Measurements from ENCODE around the gene CDC42BPG. TPM values are rescaled to one million over a fixed set of nuclear protein-coding genes. Genes with fewer than 3 reads are reported as not detected.
A peak's percentile ranks its signal among the peaks of the same experiment; 100 is the strongest.

Gene CDC42BPG
- total and polyA plus RNA-seq, 9 of the 15 experiments (the other 6 are each of a cell fraction or from before 2014, with no cell fraction given): 0.04 to 8.8 (median 2.1) TPM

DNA sequence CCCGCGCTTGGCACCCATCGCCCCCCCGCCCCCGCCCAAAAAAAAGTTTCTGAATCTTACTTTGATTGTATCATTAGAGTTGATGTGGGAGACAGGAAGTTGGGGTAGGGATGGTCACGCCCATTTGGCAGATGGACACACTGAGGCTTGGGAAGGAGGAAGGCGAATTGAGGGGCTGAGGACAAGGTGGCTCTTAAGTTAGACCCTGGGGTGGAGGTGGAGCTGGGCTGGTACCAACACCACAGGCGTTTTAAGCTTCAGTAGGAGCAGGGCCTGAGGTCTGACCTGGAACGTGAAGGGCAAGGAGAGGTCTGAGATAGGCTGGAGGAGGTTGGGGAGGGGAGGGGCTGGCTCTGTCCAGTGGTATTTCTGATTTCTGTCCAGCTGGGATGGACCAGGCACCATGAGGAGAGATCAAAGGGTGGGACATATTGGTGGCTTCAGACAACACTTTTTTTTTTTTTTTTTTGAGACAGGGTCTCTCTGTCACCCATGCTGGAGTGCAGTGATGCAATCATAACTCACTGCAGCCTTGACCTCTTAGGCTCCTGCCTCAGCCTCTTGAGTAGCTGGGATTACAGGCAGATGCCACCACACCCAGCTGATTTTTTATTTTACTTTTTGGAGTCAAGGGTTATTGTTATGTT is 799 bp upstream of the CDC42BPG start (continued):
- TF ChIP-seq, protein P1, sequence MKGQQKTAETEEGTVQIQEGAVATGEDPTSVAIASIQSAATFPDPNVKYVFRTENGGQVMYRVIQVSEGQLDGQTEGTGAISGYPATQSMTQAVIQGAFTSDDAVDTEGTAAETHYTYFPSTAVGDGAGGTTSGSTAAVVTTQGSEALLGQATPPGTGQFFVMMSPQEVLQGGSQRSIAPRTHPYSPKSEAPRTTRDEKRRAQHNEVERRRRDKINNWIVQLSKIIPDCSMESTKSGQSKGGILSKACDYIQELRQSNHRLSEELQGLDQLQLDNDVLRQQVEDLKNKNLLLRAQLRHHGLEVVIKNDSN (CRISPR knock-in tag; IDR thresholded peaks at IDR 0.05): no peak
- TF ChIP-seq BHLHE40 (IDR thresholded peaks at IDR 0.05; ENCODE audit: low read length) (0 out of 2 replicates have a peak, but pooled peaks have one; percentile 1), DPF2 (IDR thresholded peaks at IDR 0.05) (peak; percentile 78), NFRKB (IDR thresholded peaks at IDR 0.05; ENCODE audit: low read depth) (0 out of 2 replicates have a peak, but pooled peaks have one; percentile 9), EGR1 (conservative IDR thresholded peaks at IDR 0.05) (no peak), HDGF (IDR thresholded peaks at IDR 0.05) (peak; percentile 100), HDAC6 (IDR thresholded peaks at IDR 0.05; ENCODE audit: low read depth, low read length) (no peak), CEBPG (CRISPR knock-in tag; IDR thresholded peaks at IDR 0.05) (peak; percentile 85), CEBPG (tag; conservative IDR thresholded peaks at IDR 0.05 in 1 of 2, IDR thresholded peaks at IDR 0.05 in 1 of 2) (peak in 1 of 2 experiments; percentile 68; a peak in 2 of 4 replicates), ELF1 (tag; IDR thresholded peaks at IDR 0.05) (0 out of 2 replicates have a peak, but pooled peaks have one; percentile 34), TOE1 (IDR thresholded peaks at IDR 0.05; ENCODE audit: borderline replicate concordance) (peak; percentile 49; the same call in 1 of the 2 replicates), TOE1 (CRISPR knock-in tag; IDR thresholded peaks at IDR 0.05; ENCODE audit: borderline replicate concordance, low read depth) (no peak), LARP7 (IDR thresholded peaks at IDR 0.05) (0 out of 2 replicates have a peak, but pooled peaks have one; percentile 61), FOXM1 (IDR thresholded peaks at IDR 0.05; ENCODE audit: low read depth) (no peak), FOXM1 (CRISPR knock-in tag; IDR thresholded peaks at IDR 0.05; ENCODE audit: low read depth) (no peak), ZNF384 (IDR thresholded peaks at IDR 0.05; ENCODE audit: low read depth, low read length) (peak; percentile 67), PTTG1 (tag; IDR thresholded peaks at IDR 0.05; ENCODE audit: low read depth) (no peak), ZSCAN32 (CRISPR knock-in tag; IDR thresholded peaks at IDR 0.05) (no peak), GTF2A2 (tag; IDR thresholded peaks at IDR 0.05) (no peak), JUND (IDR thresholded peaks at IDR 0.05; ENCODE audit: borderline replicate concordance, low read depth, low read length) (no peak), JUND (tag; IDR thresholded peaks at IDR 0.05; ENCODE audit: borderline replicate concordance, low read depth, low read length) (0 out of 3 replicates have a peak, but pooled peaks have one; percentile 19), CBX1 (IDR thresholded peaks at IDR 0.05; ENCODE audit: low read depth) (peak; percentile 99), CBFA2T3 (IDR thresholded peaks at IDR 0.05) (0 out of 2 replicates have a peak, but pooled peaks have one; percentile 7), SMARCA4 (IDR thresholded peaks at IDR 0.05) (0 out of 2 replicates have a peak, but pooled peaks have one; percentile 14)
- TF ChIP-seq, protein P2, sequence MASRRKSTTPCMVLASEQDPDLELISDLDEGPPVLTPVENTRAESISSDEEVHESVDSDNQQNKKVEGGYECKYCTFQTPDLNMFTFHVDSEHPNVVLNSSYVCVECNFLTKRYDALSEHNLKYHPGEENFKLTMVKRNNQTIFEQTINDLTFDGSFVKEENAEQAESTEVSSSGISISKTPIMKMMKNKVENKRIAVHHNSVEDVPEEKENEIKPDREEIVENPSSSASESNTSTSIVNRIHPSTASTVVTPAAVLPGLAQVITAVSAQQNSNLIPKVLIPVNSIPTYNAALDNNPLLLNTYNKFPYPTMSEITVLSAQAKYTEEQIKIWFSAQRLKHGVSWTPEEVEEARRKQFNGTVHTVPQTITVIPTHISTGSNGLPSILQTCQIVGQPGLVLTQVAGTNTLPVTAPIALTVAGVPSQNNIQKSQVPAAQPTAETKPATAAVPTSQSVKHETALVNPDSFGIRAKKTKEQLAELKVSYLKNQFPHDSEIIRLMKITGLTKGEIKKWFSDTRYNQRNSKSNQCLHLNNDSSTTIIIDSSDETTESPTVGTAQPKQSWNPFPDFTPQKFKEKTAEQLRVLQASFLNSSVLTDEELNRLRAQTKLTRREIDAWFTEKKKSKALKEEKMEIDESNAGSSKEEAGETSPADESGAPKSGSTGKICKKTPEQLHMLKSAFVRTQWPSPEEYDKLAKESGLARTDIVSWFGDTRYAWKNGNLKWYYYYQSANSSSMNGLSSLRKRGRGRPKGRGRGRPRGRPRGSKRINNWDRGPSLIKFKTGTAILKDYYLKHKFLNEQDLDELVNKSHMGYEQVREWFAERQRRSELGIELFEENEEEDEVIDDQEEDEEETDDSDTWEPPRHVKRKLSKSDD (conservative IDR thresholded peaks at IDR 0.05; ENCODE audit: low read length): no peak
- TF ChIP-seq, protein P3, sequence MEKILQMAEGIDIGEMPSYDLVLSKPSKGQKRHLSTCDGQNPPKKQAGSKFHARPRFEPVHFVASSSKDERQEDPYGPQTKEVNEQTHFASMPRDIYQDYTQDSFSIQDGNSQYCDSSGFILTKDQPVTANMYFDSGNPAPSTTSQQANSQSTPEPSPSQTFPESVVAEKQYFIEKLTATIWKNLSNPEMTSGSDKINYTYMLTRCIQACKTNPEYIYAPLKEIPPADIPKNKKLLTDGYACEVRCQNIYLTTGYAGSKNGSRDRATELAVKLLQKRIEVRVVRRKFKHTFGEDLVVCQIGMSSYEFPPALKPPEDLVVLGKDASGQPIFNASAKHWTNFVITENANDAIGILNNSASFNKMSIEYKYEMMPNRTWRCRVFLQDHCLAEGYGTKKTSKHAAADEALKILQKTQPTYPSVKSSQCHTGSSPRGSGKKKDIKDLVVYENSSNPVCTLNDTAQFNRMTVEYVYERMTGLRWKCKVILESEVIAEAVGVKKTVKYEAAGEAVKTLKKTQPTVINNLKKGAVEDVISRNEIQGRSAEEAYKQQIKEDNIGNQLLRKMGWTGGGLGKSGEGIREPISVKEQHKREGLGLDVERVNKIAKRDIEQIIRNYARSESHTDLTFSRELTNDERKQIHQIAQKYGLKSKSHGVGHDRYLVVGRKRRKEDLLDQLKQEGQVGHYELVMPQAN (IDR thresholded peaks at IDR 0.05; ENCODE audit: borderline replicate concordance): peak; percentile 70; the same call in 1 of the 2 replicates

All from K562 (cell line).